ENCODE data around the gene TENM3.

TENM3 gene

DNA sequence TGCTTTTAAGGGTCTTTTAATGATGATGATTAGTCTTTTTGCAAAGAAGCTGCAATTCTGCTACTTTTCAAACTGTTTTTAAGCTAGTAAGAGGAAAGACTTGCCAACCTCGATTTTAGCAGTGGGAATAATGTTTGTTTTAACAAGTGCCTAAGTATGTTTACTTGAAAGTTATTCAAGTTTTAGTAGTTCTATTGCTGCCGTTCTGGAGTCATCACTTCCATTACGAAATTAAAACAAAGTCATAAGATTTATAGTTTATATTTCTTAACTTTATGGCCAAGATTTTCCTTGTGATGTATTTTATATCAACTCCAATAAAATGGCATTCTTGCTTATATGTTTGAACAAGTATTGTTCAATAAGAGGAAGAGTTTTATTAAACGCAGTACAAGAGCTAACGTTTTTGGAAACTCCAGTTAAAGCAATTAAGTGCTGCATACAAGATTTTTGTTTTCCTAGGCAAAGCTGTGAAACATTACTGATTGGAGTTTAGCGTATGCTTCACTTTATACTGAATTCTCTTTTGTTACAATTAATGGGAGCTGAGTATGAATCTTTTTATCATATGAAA is 211.3 kb downstream of the TENM3 start:
- DNase-seq = no peak
- in situ Hi-C loops (cut with HindIII; ENCODE audit: low pct_ligation_motif_present, low pct_unique_long_range_greater_than_20kb, low sequenced_read_pairs) = no loop called here

DNA sequence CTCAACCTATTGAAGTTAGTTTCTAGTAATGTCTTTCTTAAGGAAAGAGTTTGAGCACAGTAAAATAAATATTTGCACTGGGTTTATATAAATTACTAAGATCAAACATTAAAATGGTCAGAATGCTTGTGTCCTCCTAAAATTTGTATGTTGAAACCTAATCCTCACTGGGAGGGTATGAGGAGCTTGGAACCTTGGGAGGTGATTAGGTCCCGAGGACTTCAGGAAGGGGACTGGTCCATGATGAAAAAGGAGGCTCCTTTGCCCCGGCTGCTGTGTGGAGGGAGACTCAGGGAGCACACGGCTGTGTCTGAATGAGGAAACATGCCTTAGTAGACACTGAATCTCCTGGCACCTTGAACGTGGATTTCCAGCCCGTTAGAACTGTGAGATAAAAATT is 221.9 kb downstream of the TENM3 start:
- no peak for DNase-seq
- in situ Hi-C loops (cut with HindIII; ENCODE audit: low pct_ligation_motif_present, low pct_unique_long_range_greater_than_20kb, low sequenced_read_pairs) = no loop called here

DNA sequence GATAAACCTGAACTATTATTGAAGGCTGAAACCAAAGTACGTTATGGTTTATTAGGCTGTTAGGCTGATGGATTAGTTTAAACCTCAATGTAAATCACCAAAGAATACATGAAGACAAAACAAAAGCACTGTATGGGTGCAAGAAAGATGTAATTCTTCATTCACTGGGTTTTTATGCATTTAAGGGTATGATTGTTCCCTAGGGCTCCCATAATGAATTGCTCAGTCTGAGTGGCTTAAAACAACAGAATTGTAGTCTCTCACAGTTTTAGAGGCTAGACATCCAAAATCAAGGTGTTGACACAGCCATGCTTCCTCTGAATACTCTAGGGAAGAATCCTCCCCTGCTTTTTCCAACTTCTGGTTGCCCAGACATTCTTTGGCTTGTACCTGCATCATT is 222.8 kb downstream of the TENM3 start:
- DNase-seq = no peak
- in situ Hi-C loops (cut with HindIII; ENCODE audit: low pct_ligation_motif_present, low pct_unique_long_range_greater_than_20kb, low sequenced_read_pairs) = no loop called here

DNA sequence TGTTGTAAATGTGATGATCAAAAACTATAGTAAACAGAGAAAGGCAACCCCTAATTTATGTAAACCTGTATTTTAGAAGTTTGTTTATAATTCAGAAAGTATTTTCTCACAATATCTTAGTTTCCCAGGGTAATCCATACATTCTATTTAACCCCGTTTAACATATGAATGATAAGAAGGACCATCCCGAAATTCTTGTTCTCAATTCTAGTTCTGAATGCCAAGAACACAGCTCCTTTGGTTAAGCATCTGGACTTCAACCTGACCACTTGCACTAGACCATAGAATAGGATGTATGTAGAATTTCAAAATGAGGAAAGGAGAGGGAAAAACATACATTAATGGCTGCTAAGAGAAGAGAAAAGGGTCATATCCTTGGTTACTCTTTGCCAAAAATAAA is 227.0 kb downstream of the TENM3 start:
- in situ Hi-C loops (cut with HindIII; ENCODE audit: low pct_ligation_motif_present, low pct_unique_long_range_greater_than_20kb, low sequenced_read_pairs) = no loop called here
- no peak for DNase-seq

DNA sequence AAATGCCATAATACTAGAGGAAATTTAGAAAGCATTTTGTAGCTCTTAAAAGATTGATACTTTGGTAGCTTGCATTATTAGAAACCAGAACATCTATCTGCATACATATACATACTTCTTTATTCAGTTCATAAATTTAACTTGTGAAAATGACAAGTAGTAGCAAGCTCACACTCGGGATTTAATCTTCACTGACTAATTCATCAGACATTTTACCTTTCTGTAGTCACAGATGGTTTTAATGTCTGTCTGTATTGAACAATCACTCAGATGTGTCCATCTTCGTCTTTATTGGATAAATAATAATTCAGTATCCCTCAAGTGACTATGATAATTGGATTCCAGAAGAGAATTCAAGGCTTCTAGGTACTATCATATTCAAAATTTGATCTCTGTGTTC is 232.3 kb downstream of the TENM3 start:
- in situ Hi-C loops (cut with HindIII; ENCODE audit: low pct_ligation_motif_present, low pct_unique_long_range_greater_than_20kb, low sequenced_read_pairs) = no loop called here
- no peak for DNase-seq

DNA sequence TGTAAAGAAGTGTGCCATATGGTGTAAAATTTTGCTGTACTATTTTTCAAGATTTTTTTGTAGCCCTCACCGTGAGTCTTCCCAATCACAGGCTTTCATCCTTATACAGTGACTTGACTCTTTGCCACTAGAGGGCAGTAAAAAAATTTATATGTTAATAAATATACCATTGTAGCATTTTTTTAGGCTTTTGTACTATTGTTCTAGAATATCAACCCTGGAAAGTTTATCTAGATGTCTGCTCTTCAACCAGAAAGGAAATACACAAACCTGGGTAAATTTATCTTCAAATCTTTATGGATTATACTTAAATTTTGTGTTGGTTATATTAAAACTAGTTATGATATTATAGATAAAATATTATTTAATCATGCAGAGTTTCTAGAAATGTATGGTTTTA is 235.3 kb downstream of the TENM3 start:
- peak; percentile 69 for DNase-seq
- in situ Hi-C loops (cut with HindIII; ENCODE audit: low pct_ligation_motif_present, low pct_unique_long_range_greater_than_20kb, low sequenced_read_pairs) = no loop called here

DNA sequence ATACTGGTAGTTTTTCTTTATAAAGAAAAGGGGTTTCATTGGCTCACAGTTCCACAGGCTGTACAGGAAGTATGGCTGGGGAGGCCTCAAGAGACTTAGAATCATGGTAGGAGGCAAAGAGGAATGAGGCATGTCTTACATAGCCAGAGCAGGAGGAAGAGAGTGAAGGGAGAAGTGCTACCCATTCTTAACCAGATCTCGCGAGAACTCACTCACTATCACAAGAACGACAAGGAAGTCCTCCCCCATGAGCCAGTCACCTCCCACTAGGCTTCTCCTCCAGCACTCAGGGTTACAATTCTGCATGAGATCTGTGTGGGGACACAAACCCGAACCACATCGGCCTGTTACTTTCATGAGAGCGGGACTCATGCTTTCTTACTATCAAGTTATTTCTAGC is 240.5 kb downstream of the TENM3 start:
- in situ Hi-C loops (cut with HindIII; ENCODE audit: low pct_ligation_motif_present, low pct_unique_long_range_greater_than_20kb, low sequenced_read_pairs) = no loop called here
- no peak for DNase-seq

DNA sequence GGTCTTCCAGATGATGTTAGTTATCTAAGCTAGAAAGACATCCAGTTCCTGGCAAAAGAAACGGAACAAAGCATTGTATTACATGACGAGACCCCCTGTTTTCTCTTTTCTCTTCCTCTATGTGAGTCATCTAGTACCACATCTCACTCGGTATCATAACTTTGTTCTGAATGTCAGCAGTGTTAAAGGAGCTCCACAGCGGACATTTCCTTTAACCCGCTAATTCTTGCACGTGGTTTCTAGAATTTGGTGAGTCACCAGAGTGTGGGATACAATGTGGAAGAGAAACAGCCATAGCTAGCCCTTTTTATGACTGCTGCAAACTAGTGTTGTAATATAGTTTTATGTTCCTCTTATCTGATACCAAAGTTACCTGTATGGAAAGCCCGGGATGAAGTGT is 243.7 kb downstream of the TENM3 start:
- in situ Hi-C loops (cut with HindIII; ENCODE audit: low pct_ligation_motif_present, low pct_unique_long_range_greater_than_20kb, low sequenced_read_pairs) = no loop called here
- DNase-seq = peak; percentile 11

DNA sequence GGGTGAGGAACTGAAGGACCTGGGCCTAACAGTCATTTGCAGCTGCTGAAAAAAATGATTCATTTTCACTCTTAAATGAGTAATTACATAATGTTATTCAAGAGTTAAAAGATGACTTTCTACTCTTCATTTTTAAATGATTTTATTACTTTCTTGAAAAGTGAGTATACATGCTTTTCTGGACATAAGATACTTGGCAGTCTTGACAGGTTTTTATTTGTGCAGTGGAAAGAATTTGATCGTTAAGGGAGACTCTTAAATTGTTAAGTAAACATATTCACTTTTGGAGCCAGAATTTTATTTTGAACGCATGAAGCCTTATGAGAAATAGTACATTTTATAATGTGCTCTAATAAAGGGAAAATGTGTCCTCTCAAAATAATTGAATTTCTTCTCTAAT is 245.7 kb downstream of the TENM3 start:
- in situ Hi-C loops (cut with HindIII; ENCODE audit: low pct_ligation_motif_present, low pct_unique_long_range_greater_than_20kb, low sequenced_read_pairs) = no loop called here
- no peak for DNase-seq

DNA sequence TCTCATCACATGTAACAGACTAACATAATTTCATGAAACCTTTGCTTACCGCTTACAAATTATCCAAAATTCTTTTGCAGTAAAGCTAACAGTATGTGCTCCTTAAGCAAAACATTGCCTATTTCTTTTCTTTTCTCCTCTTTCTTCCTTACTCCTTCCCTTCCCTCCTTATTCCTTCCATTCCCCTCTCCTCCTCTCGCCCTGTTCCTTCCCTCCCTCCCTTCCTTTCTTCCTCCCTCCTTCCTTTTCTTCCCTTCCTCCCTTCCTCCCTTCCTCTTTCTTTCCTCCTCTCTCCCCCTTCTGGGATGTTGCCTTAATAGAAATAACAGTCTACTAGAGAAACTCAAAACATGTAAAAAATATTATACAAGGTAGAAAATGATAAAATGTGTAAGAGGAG is 246.4 kb downstream of the TENM3 start:
- no peak for DNase-seq
- in situ Hi-C loops (cut with HindIII; ENCODE audit: low pct_ligation_motif_present, low pct_unique_long_range_greater_than_20kb, low sequenced_read_pairs) = no loop called here

DNA sequence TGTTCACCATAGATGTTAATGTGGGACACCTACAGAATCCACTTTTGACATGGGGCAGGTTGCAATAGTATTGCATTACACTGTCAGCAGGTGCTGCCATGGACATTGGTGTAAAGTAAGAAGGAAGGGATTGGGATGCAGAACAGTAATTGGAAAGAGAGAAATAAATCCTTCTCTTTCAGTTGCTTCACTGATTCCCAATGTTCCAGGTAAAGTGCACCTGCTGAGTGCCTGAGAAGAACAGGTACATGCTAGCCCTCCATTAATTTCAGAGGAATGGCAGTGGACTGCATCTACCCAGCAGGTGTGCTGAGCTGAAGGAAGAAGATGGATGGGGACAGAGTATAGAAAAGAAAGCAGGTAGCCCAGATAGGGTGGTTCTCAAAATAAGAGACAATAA is 248.5 kb downstream of the TENM3 start:
- in situ Hi-C loops (cut with HindIII; ENCODE audit: low pct_ligation_motif_present, low pct_unique_long_range_greater_than_20kb, low sequenced_read_pairs) = no loop called here
- no peak for DNase-seq

DNA sequence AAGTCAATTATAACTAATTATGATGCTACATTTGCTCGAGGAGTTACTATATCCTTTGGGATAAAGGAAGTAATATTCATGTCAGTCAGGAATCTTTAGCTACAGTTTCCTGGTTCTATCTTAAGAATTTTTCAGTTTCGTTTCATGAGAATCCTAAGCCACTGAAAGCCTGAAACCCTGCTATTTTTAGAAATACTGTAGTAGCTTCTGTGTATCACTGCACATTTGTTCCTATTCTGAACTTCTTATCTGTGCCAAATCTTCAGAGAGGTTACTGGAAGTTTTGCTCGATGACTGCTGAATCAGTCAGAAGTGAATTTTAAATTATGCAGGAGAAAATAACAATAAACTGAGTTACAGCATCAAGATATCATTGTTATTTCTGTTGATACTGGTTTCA is 249.2 kb downstream of the TENM3 start:
- in situ Hi-C loops (cut with HindIII; ENCODE audit: low pct_ligation_motif_present, low pct_unique_long_range_greater_than_20kb, low sequenced_read_pairs) = no loop called here
- peak; percentile 26 for DNase-seq

DNA sequence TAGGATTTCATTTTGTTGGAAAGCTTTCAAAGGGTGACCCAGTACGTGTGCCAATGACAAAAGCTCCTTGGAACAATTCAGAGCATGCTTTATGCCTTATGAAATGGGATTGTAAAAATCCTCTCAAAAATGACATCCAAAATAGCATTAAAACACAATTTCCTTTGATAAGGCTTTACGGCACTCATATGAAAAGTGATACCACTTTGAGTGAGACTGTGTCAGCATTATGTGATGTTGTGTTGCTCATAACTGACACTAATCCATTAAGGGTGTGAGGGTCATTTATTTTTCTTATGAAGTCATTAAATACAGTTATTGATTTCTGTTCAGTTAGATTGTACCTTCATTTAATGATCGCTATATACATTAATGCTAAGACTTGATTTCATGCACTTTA is 250.2 kb downstream of the TENM3 start:
- in situ Hi-C loops (cut with HindIII; ENCODE audit: low pct_ligation_motif_present, low pct_unique_long_range_greater_than_20kb, low sequenced_read_pairs) = no loop called here

DNA sequence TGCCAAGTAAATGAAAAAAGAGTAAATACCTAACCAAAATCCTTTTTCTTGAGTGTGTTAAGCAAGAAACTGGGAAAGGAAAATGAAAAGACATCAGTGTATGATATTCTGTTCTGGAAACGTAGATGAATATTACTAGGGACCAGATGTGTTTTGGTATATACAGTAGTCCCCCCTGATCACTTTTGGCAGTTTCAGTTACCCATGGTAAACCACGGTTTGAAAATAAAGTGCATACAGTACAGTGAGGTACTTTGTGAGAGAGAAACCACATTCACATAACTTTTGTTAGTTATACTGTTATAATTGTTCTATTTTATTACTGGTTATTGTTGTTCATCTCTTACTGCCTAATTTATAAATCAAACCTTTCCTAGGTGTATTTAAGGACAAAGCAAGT is 250.9 kb downstream of the TENM3 start:
- in situ Hi-C loops (cut with HindIII; ENCODE audit: low pct_ligation_motif_present, low pct_unique_long_range_greater_than_20kb, low sequenced_read_pairs) = no loop called here

More for the DNA sequence above, 250.2 kb downstream of the TENM3 start:
- DNase-seq = no peak

DNA sequence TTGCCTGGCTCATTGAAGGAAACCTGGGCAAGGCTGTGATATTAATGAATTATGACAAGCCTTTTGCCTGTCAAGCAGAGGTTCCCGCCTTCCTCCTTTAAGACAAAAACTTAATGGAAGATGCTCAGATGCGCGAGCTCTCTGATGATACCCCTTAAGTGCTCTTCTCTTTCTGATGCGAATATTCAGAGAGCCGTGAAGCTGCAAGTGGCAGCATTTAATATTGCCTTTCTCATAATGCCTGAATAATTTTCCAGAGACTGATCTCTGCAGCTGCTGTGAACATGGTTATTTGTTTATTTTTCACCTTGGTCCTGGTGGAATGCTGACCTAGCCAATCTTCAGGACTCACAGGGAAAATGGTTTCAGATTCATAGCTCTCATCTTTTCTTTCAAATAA is 251.8 kb downstream of the TENM3 start:
- DNase-seq = no peak
- in situ Hi-C loops (cut with HindIII; ENCODE audit: low pct_ligation_motif_present, low pct_unique_long_range_greater_than_20kb, low sequenced_read_pairs) = no loop called here

More for the DNA sequence above, 250.9 kb downstream of the TENM3 start:
- no peak for DNase-seq

DNA sequence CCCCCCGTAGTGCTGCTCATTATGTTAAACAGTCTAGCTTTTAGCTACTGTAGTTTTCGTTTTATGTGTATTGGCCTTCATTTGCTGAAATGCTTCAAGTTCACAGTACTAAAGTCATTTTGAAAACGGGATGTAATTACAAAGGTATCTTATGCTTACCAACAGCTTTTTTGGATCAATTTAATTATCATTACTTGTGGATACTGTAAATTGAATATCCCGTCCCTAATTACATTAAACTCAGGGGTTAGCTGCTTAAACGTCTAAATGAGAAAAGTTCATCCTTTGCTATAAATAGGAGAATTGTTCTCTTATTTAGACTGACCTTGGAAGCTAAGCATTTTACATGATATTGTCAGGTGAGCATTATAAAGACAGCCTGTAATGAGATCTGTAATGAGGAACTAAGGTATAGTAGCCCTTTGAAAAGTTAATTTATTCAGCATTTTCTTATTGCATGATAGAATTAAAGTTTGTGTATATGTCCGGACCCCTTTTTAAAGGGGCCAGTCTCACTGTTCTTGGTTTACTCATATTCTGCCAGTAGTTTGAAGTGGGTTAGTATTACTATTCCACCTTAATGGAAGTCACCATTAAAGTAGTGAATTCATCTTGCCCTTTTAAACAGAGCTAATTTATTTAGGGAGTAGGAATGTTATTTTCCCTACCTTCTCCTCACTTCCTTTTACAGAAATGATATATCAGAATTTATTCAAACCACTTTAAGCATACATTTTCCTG is 252.6 kb downstream of the TENM3 start:
- DNase-seq = no peak
- in situ Hi-C loops (cut with HindIII; ENCODE audit: low pct_ligation_motif_present, low pct_unique_long_range_greater_than_20kb, low sequenced_read_pairs) = no loop called here

DNA sequence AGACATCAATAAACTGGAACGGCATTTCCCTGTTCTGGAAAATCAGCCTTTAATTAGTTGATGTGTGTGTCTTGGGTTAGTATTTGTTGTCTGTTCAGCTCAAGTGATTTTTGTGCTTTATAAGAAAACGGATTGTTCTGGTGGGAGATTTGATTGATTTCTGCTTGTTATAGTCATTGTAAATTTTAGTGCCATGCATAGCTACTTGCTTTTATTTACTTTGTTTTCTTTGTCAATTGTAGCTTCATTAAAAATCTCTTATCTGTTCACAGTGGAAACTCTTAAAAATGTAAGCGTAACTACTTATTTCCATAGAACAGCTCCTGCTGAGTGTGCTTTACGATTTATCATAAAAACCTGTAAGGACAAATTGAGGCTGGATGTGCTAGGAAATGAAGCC is 253.2 kb downstream of the TENM3 start:
- in situ Hi-C loops (cut with HindIII; ENCODE audit: low pct_ligation_motif_present, low pct_unique_long_range_greater_than_20kb, low sequenced_read_pairs) = no loop called here
- no peak for DNase-seq

DNA sequence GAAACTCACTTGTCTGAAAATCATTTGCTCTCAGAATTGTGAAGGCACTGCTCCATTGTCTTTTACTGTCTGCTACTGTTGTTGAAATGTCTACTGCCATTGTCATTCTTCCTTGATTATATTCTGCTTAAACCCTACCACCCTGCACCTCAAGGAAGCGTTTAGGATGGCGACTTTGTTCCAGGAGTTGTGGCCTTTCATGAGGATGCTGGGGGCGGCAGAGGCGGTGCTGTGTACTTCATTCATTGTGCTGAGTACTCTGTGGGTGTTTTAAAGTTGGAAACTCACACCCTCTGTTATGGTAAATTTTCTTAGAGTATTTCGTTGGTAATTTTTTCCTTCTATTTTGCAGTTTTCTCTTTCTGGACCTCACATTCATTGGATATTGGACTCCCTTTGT is 258.9 kb downstream of the TENM3 start:
- DNase-seq = no peak
- in situ Hi-C loops (cut with HindIII; ENCODE audit: low pct_ligation_motif_present, low pct_unique_long_range_greater_than_20kb, low sequenced_read_pairs) = no loop called here

DNA sequence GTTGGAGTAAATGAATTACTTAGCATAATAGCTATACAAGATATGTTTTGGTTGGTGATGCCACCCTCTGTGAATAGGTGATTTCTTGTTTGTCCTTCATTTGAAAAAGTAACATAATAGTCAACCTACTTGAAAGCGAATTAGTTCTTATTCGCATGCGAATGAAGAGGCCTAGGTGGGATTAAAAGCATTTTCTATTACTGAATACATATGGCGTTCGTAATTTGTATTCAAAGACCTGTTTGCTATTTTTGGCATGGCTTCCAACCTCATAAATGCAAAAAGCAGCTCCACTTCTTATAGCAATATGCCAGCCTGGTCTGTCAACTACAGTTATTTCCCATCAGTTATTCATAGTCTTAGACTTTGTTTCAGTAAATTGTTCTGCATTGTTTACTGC is 261.3 kb downstream of the TENM3 start:
- DNase-seq = no peak
- in situ Hi-C loops (cut with HindIII; ENCODE audit: low pct_ligation_motif_present, low pct_unique_long_range_greater_than_20kb, low sequenced_read_pairs) = no loop called here

DNA sequence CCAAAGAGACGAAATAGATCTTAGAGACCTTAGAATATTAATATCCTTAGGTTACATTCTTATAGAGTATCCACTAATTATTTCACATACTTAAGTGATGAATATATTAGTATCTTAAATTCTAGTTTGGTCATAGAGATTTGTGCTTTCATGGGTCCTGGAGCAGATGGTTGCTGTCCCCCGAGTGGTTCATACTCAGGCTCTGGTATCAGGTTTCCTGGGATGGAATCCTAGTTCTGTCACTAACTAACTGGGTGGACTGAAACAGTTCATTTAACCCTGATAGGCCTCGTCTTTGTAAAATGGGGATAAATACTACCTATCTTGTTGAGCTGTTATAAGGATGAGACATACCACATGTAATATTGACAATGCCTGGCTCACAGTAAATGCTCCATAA is 264.6 kb downstream of the TENM3 start:
- in situ Hi-C loops (cut with HindIII; ENCODE audit: low pct_ligation_motif_present, low pct_unique_long_range_greater_than_20kb, low sequenced_read_pairs) = no loop called here
- DNase-seq = no peak

DNA sequence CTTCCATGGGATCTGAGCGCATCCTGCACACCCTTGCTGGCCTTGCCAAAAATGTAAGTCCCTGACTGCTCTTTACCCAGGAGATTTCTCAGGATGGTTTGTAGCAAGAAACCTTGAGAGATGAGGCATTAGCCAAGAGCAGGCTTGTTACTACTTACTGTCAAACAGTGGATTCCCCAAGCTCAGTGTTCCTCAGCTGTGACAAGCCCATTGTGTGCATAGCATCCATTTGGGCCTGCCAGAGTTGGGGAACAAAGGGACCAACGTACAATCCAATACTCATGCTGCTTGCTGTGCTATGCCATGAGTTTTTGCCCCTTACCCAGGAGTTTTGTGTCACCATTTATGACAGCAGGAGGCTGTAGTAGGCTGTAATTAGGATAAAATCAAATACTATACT is 267.6 kb downstream of the TENM3 start:
- in situ Hi-C loops (cut with HindIII; ENCODE audit: low pct_ligation_motif_present, low pct_unique_long_range_greater_than_20kb, low sequenced_read_pairs) = no loop called here
- DNase-seq = no peak
